ENCODE data around the gene WFDC12. TPM values are rescaled to one million over a fixed set of nuclear protein-coding genes. Genes with fewer than 3 reads are reported as not detected.
"Not testable (repeated sequence)": the region's sequence is repeated elsewhere in the genome, so short reads cannot be mapped to it uniquely, and the experiment has no call there.

The WFDC12 gene
- total and polyA plus RNA-seq, 4 experiments from 2014 or later, result not detected

DNA sequence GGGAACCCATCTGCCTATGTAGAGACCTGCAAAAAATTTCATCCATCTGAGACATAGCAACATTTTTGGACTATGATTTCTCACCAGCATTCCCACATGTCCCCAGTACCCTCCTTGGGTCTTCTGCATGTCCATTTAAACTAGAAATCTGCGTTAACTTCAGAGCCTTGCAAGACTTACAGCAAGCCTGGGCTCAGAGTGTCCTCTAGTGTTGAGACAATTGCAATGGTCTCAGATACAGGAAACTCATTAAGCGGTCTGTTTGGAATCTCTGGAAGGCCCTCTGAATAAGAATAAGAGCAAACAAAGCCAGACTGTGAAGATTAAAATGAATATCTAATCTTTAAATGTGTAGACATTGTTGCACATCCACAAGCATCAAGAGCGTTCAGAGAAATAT is 29.9 kb upstream of the WFDC12 start:
- no peak overlapping the region for H3K4me3 Mint-ChIP-seq
- Histone ChIP-seq H3K27me3 (ENCODE audit: insufficient read depth, low read length) (peaks cover 7% of the 10 kb centered on the region), H3K36me3 (ENCODE audit: insufficient read depth, low read length) (no peaks in the 10 kb centered on the region), H3K27ac (ENCODE audit: low read depth, low read length) (no peak overlapping the region), H3K9me3 (ENCODE audit: control insufficient read depth in 1 of 2, low read length in 2 of 2) (no peaks in the 10 kb centered on the region), H3K4me1 (ENCODE audit: insufficient read depth, low read length) (no peaks in the 10 kb centered on the region), H3K4me3 (ENCODE audit: low read length in 2 of 2) (no peak overlapping the region)
- ChIA-PET CTCF (ENCODE audit: partially characterized antibody) (no interaction called here), POLR2A (ENCODE audit: partially characterized antibody) (no interaction called here)
- peaks cover 25 to 37% of the 10 kb centered on the region in 2 donors for H3K27me3 Mint-ChIP-seq
- H3K36me3 Mint-ChIP-seq, result peaks cover 2 to 14% of the 10 kb centered on the region in 2 donors
- peaks cover 3 to 30% (median 26%) of the 10 kb centered on the region in 8 donors for H3K9me3 Mint-ChIP-seq
- no peaks in the 10 kb centered on the region for H3K4me1 Mint-ChIP-seq
- no peak for DNase-seq
- intact Hi-C loops (cut with micrococcal nuclease), result no loop called here
- no peak overlapping the region for H3K27ac Mint-ChIP-seq

DNA sequence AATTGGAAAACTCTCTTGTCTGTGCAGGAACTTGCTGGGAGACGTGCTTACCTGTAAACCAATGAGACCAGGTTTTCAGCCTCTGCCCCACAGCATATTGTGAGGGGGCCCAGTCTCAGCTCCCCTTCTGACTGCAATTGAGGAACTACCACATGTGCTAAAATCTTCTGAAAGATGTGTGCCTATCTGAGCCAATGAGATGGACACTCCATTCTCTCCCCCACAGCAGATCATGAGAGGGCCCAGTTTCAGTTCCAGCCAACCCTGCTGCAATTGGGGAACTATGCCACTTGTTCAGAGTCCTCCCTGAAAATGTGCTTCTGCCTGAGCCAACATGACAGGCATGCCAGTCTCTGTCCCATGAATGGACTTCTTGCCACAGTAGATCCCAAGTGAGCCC is 29.5 kb upstream of the WFDC12 start:
- Histone ChIP-seq H3K27me3 (ENCODE audit: insufficient read depth, low read length) (peaks cover 7% of the 10 kb centered on the region), H3K36me3 (ENCODE audit: insufficient read depth, low read length) (no peaks in the 10 kb centered on the region), H3K4me1 (ENCODE audit: insufficient read depth, low read length) (no peaks in the 10 kb centered on the region), H3K27ac (ENCODE audit: low read depth, low read length) (no peak overlapping the region), H3K9me3 (ENCODE audit: control insufficient read depth in 1 of 2, low read length in 2 of 2) (no peaks in the 10 kb centered on the region), H3K4me3 (ENCODE audit: low read length in 2 of 2) (no peak overlapping the region)
- Mint-ChIP-seq H3K9me3 (peaks cover 3 to 26% (median 22%) of the 10 kb centered on the region in 8 donors), H3K36me3 (peaks cover 0 to 10% of the 10 kb centered on the region in 2 donors), H3K27me3 (peaks cover 26 to 35% of the 10 kb centered on the region in 2 donors), H3K4me1 (no peaks in the 10 kb centered on the region), H3K27ac (no peak overlapping the region), H3K4me3 (no peak overlapping the region)
- ChIA-PET POLR2A (ENCODE audit: partially characterized antibody) (no interaction called here), CTCF (ENCODE audit: partially characterized antibody) (no interaction called here)
- intact Hi-C loops (cut with micrococcal nuclease), result no loop called here
- DNase-seq, result no peak

DNA sequence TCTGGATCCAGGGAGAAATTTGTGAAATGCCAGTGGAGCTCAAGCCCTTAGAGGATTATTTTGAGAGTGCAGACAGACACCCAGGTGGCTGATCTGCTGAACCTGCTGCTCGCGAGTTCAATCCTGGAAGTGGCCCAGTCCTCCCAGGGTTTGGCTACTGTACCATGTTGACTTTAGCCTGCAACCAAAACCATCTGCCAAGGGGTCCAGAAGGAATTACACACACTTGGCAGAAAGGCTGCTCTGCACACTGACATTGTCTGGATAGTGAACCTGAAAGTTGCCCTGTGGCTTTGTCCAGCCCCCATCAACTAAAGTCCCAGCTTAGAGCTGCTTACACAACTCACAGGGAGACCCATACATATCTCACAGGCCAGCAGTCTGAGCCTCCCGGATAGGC is 28.9 kb upstream of the WFDC12 start:
- H3K4me1 ChIP-seq (ENCODE audit: insufficient read depth, low read length), result no peaks in the 10 kb centered on the region
- H3K36me3 ChIP-seq (ENCODE audit: insufficient read depth, low read length), result no peaks in the 10 kb centered on the region
- ChIA-PET CTCF (ENCODE audit: partially characterized antibody) (no interaction called here), POLR2A (ENCODE audit: partially characterized antibody) (no interaction called here)
- Mint-ChIP-seq H3K27ac (no peak overlapping the region), H3K4me1 (no peaks in the 10 kb centered on the region), H3K4me3 (no peak overlapping the region), H3K9me3 (peaks cover 0 to 19% (median 16%) of the 10 kb centered on the region in 8 donors), H3K36me3 (peaks cover 0 to 4% of the 10 kb centered on the region in 2 donors), H3K27me3 (peaks cover 27 to 34% of the 10 kb centered on the region in 2 donors)
- intact Hi-C loops (cut with micrococcal nuclease), result no loop called here
- DNase-seq, result no peak
- peaks cover 7% of the 10 kb centered on the region for H3K27me3 ChIP-seq (ENCODE audit: insufficient read depth, low read length)
- no peaks in the 10 kb centered on the region for H3K9me3 ChIP-seq (ENCODE audit: control insufficient read depth in 1 of 2, low read length in 2 of 2)
- H3K27ac ChIP-seq (ENCODE audit: low read depth, low read length), result no peak overlapping the region
- H3K4me3 ChIP-seq (ENCODE audit: low read length in 2 of 2), result no peak overlapping the region

DNA sequence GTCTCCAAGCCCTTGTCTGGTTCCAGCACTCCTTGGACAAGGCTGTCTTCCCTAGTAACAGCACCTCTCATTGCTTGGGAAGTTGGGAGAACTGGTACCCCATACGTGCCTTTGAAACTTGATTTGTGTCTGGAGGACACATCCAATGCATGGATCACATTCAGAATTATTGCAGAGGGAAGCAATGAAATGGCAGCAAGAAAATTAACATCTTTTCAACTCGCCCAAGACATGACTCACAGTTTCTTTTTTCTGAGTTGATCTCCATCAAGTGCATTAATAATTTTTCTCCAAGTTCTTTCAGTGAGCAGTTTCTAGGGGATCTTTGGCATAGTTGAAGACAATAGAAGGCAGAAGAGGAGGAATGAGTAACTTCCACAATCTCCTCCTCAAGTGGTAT is 28.1 kb upstream of the WFDC12 start:
- no peak overlapping the region for H3K27ac Mint-ChIP-seq
- peaks cover 28 to 33% of the 10 kb centered on the region in 2 donors for H3K27me3 Mint-ChIP-seq
- Histone ChIP-seq H3K9me3 (ENCODE audit: control insufficient read depth in 1 of 2, low read length in 2 of 2) (no peaks in the 10 kb centered on the region), H3K27ac (ENCODE audit: low read depth, low read length) (no peak overlapping the region), H3K27me3 (ENCODE audit: insufficient read depth, low read length) (peaks cover 3% of the 10 kb centered on the region), H3K36me3 (ENCODE audit: insufficient read depth, low read length) (no peaks in the 10 kb centered on the region), H3K4me3 (ENCODE audit: low read length in 2 of 2) (no peak overlapping the region), H3K4me1 (ENCODE audit: insufficient read depth, low read length) (no peaks in the 10 kb centered on the region)
- peaks cover 0 to 4% of the 10 kb centered on the region in 2 donors for H3K36me3 Mint-ChIP-seq
- H3K4me3 Mint-ChIP-seq, result no peak overlapping the region
- ChIA-PET POLR2A (ENCODE audit: partially characterized antibody) (no interaction called here), CTCF (ENCODE audit: partially characterized antibody) (no interaction called here)
- peaks cover 0 to 15% (median 12%) of the 10 kb centered on the region in 8 donors for H3K9me3 Mint-ChIP-seq
- no peaks in the 10 kb centered on the region for H3K4me1 Mint-ChIP-seq
- intact Hi-C loops (cut with micrococcal nuclease), result no loop called here
- no peak for DNase-seq

DNA sequence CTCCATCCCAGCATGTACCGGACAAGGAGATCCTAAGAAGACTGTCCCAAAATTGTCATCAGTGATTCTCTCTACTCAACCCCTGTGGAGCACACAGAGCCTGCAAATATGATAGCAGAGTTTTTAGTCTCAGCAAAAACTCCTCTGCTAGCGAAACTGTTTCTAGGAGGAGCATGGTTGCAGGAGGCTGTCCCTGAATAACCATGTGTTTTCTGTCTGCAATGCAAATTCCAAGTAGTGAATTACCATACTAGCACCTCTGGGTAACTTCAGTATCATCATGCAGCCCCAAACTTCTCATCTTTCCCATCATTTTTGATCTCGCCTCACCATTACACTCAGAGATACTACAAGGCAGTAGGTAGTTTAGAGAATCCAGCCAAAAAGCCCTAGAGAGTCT is 24.8 kb upstream of the WFDC12 start:
- Histone ChIP-seq H3K36me3 (ENCODE audit: insufficient read depth, low read length) (no peaks in the 10 kb centered on the region), H3K9me3 (ENCODE audit: control insufficient read depth in 1 of 2, low read length in 2 of 2) (no peaks in the 10 kb centered on the region), H3K4me3 (ENCODE audit: low read length in 2 of 2) (no peak overlapping the region), H3K4me1 (ENCODE audit: insufficient read depth, low read length) (no peaks in the 10 kb centered on the region), H3K27me3 (ENCODE audit: insufficient read depth, low read length) (peaks cover 8% of the 10 kb centered on the region), H3K27ac (ENCODE audit: low read depth, low read length) (no peak overlapping the region)
- Mint-ChIP-seq H3K27ac (no peak overlapping the region), H3K4me3 (no peak overlapping the region), H3K9me3 (no peaks in the 10 kb centered on the region), H3K27me3 (peaks cover 24 to 34% of the 10 kb centered on the region in 2 donors), H3K36me3 (no peaks in the 10 kb centered on the region), H3K4me1 (no peaks in the 10 kb centered on the region)
- intact Hi-C loops (cut with micrococcal nuclease), result no loop called here
- ChIA-PET POLR2A (ENCODE audit: partially characterized antibody) (no interaction called here), CTCF (ENCODE audit: partially characterized antibody) (no interaction called here)
- no peak for DNase-seq

DNA sequence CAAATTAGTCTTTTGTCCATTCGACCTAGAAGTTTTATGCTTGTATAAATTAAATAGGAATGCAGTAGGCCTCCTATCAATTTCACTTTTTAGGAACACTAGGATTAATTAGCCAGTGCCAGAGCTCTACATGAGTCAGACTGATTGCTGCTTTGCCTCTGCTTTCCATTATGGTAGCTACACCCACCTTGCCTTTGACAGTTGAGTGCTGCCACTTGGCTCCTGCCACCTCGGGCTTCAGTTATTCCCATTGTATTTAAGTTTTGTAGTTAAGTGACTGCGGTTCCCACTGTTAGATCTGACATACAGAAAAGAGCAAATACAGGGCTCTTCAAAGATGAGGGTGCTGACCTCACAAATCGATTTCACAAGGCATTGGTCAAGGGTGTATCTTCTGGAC is 16.6 kb upstream of the WFDC12 start:
- Mint-ChIP-seq H3K36me3 (no peaks in the 10 kb centered on the region), H3K4me3 (no peak overlapping the region), H3K27ac (no peak overlapping the region), H3K4me1 (no peaks in the 10 kb centered on the region), H3K9me3 (no peaks in the 10 kb centered on the region), H3K27me3 (peaks cover 6% of the 10 kb centered on the region in 2 donors)
- Histone ChIP-seq H3K27me3 (ENCODE audit: insufficient read depth, low read length) (no peaks in the 10 kb centered on the region), H3K9me3 (ENCODE audit: control insufficient read depth in 1 of 2, low read length in 2 of 2) (no peaks in the 10 kb centered on the region), H3K27ac (ENCODE audit: low read depth, low read length) (no peak overlapping the region), H3K4me1 (ENCODE audit: insufficient read depth, low read length) (peaks cover 6% of the 10 kb centered on the region), H3K4me3 (ENCODE audit: low read length in 2 of 2) (no peak overlapping the region), H3K36me3 (ENCODE audit: insufficient read depth, low read length) (no peaks in the 10 kb centered on the region)
- CTCF ChIA-PET (ENCODE audit: partially characterized antibody), result no interaction called here
- intact Hi-C loops (cut with micrococcal nuclease), result no loop called here
- POLR2A ChIA-PET (ENCODE audit: partially characterized antibody), result no interaction called here
- DNase-seq, result no peak

DNA sequence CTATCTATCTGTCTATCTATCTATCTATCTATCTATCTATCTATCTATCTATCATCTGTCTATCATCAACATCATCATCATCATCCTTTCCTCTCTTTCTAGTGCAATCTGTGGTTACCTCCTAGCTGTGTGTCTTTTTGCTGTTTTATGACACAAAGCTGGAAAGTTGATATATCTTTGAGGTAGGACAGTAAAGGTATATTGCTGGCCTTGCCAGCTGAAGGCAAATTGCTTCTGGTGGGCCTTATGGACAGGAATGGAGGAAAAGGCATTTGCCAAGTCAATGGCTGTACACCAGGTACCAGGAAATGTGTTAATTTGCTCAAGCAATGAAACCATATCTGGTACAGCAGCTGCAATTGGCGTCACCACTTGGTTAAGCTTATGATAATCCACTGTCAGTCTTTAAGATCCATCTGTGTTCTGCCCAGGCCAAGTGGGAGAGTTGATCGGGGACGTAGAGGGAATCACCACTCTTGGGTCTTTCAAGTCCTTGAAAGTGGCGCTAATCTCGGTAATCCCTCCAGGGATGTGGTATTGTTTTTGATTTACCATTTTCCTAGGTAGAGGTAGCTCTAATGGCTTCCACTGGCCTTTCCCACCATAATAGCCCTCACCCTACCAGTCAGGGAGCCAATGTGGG is 15.6 kb upstream of the WFDC12 start:
- H3K27me3 Mint-ChIP-seq; H3K4me3 Mint-ChIP-seq; H3K27ac Mint-ChIP-seq; DNase-seq; H3K4me3 ChIP-seq (ENCODE audit: low read length in 2 of 2); H3K9me3 ChIP-seq (ENCODE audit: control insufficient read depth in 1 of 2, low read length in 2 of 2); H3K36me3 Mint-ChIP-seq; intact Hi-C loops (cut with micrococcal nuclease); H3K27me3 ChIP-seq (ENCODE audit: insufficient read depth, low read length); H3K9me3 Mint-ChIP-seq; H3K4me1 Mint-ChIP-seq; H3K36me3 ChIP-seq (ENCODE audit: insufficient read depth, low read length); H3K4me1 ChIP-seq (ENCODE audit: insufficient read depth, low read length); H3K27ac ChIP-seq (ENCODE audit: low read depth, low read length); POLR2A ChIA-PET (ENCODE audit: partially characterized antibody); CTCF ChIA-PET (ENCODE audit: partially characterized antibody): not testable (repeated sequence)
